ENCODE results near the gene C1orf141. TPM values are rescaled to one million over a fixed set of nuclear protein-coding genes. Genes with fewer than 3 reads are reported as not detected.
"Not testable (repeated sequence)": the region's sequence is repeated elsewhere in the genome, so short reads cannot be mapped to it uniquely, and the experiment has no call there.

The C1orf141 gene
- total and polyA plus RNA-seq, 2 experiments from 2014 or later = not detected

DNA sequence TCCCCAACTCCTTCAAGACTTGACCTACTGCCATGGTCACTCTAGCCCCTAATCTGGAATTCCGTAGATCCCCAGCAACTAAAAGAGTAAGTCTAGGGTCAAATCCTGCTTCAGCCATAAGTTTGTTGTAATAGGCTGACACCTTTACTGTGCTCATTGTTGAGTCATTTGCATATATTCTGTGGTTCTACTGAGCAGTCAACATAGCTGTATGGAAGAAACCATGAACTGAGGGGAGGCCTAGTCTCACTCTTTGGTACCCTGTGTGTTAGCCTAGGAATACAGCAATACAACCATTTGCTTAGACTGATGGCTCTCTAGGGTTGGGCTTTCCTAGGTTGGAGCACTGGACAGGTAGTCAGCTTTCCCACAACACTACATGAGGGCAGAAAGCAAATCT, 57.2 kb downstream of the C1orf141 start:
- no peak for DNase-seq (ENCODE audit: low read depth in 1 of 2, low spot score in 1 of 2)
- no peaks in the 10 kb centered on the region for H3K9me3 ChIP-seq (ENCODE audit: low read depth)
- H3K27ac ChIP-seq = no peak overlapping the region
- H3K4me3 ChIP-seq = no peak overlapping the region
- H3K27me3 ChIP-seq = no peaks in the 10 kb centered on the region
- H3K36me3 ChIP-seq = no peaks in the 10 kb centered on the region
- H3K4me1 ChIP-seq (ENCODE audit: low read depth) = no peaks in the 10 kb centered on the region
- TF ChIP-seq, protein P1, sequence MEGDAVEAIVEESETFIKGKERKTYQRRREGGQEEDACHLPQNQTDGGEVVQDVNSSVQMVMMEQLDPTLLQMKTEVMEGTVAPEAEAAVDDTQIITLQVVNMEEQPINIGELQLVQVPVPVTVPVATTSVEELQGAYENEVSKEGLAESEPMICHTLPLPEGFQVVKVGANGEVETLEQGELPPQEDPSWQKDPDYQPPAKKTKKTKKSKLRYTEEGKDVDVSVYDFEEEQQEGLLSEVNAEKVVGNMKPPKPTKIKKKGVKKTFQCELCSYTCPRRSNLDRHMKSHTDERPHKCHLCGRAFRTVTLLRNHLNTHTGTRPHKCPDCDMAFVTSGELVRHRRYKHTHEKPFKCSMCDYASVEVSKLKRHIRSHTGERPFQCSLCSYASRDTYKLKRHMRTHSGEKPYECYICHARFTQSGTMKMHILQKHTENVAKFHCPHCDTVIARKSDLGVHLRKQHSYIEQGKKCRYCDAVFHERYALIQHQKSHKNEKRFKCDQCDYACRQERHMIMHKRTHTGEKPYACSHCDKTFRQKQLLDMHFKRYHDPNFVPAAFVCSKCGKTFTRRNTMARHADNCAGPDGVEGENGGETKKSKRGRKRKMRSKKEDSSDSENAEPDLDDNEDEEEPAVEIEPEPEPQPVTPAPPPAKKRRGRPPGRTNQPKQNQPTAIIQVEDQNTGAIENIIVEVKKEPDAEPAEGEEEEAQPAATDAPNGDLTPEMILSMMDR (IDR thresholded peaks at IDR 0.05; ENCODE audit: low read depth, low read length) = no peak

DNA sequence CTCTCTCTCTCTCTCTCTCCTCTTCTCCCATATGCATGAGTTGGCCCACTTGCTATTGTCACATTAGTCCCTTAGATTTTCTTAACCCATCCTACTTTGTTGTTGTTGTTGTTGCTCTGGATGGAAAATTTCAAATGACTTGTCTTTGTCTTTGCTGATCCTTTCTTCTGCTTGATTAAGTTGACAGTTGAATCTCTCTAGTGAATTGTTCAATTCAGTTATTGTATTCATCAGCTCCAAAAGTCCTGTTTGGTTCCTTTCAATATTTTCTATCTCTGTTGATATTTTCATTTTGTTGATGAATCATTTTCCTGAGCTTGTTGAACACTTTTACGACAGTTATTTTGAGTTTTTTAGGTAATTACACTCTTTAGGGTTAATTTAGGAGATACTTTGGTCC, 62.0 kb downstream of the C1orf141 start:
- Histone ChIP-seq H3K4me1 (ENCODE audit: low read depth) (no peaks in the 10 kb centered on the region), H3K9me3 (ENCODE audit: low read depth) (no peaks in the 10 kb centered on the region), H3K36me3 (no peaks in the 10 kb centered on the region), H3K4me3 (no peak overlapping the region), H3K27me3 (no peaks in the 10 kb centered on the region), H3K27ac (no peak overlapping the region)
- TF ChIP-seq, protein P1 (IDR thresholded peaks at IDR 0.05; ENCODE audit: low read depth, low read length) = no peak
- no peak for DNase-seq (ENCODE audit: low read depth in 1 of 2, low spot score in 1 of 2)

DNA sequence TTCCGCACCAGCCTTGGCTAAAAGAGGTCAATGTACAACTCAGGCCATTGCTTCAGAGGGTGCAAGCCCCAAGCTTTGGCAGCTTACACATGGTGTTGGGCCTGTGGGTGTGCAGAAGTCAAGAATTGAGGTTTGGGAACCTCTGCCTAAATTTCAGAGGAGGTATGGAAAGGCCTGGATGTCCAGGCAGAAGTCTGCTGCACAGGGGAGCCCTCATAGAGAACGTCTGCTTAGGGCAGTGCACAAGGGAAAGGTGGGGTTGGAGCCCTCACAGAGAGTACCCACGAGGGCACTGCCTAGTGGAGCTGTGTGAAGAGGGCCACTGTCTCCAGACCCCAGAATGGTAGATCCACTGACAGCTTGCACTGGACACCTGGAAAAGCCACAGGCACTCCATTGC, 67.1 kb downstream of the C1orf141 start:
- H3K27me3 ChIP-seq; H3K9me3 ChIP-seq (ENCODE audit: low read depth); H3K36me3 ChIP-seq; H3K27ac ChIP-seq; DNase-seq (ENCODE audit: low read depth in 1 of 2, low spot score in 1 of 2); H3K4me1 ChIP-seq (ENCODE audit: low read depth); H3K4me3 ChIP-seq: not testable (repeated sequence)

DNA sequence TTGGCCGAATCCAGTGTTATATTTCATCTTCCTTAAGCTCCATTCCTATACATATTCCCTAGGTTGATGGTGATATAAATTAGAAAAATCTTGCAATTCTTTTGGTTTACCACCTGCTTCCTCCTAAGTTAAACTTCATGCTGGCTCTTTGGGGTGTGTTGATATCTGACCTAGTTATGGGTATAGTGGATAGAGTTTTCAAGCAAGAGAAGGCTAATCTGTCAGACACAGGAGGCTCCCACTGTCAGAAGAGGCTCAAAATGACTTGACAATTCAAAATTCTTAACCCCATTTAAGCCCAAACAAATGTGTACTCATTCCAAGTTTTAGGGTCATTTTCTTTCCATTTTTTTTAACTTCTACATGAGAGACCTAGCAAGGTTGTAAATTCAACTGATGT, 72.4 kb downstream of the C1orf141 start:
- Histone ChIP-seq H3K4me3 (no peak overlapping the region), H3K27ac (no peak overlapping the region), H3K36me3 (no peaks in the 10 kb centered on the region), H3K9me3 (ENCODE audit: low read depth) (no peaks in the 10 kb centered on the region), H3K4me1 (ENCODE audit: low read depth) (no peaks in the 10 kb centered on the region), H3K27me3 (no peaks in the 10 kb centered on the region)
- TF ChIP-seq, protein P1 (IDR thresholded peaks at IDR 0.05; ENCODE audit: low read depth, low read length) = no peak
- DNase-seq (ENCODE audit: low read depth in 1 of 2, low spot score in 1 of 2) = no peak

DNA sequence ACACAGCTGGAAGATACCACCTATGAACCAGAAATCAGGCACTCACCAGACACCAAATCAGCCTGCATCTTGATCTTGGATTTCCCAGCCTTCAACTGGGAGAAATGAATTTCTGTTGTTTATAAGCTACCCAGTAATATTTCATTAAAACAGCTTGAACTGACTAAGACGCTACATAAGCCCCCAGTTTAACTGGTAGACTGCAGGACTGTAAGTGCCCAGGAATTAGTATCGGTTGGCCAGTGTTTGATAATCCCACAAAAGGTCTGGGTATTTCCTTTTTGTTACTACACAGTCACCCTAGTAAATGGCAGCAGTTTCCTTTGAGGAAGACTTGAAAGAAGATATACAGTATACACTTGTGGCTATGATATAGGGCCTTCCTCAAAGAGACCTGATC, 73.5 kb downstream of the C1orf141 start:
- H3K36me3 ChIP-seq = no peaks in the 10 kb centered on the region
- no peaks in the 10 kb centered on the region for H3K9me3 ChIP-seq (ENCODE audit: low read depth)
- H3K4me3 ChIP-seq = no peak overlapping the region
- no peaks in the 10 kb centered on the region for H3K27me3 ChIP-seq
- TF ChIP-seq, protein P1 (IDR thresholded peaks at IDR 0.05; ENCODE audit: low read depth, low read length) = no peak
- no peak overlapping the region for H3K27ac ChIP-seq
- DNase-seq (ENCODE audit: low read depth in 1 of 2, low spot score in 1 of 2) = no peak
- no peaks in the 10 kb centered on the region for H3K4me1 ChIP-seq (ENCODE audit: low read depth)

DNA sequence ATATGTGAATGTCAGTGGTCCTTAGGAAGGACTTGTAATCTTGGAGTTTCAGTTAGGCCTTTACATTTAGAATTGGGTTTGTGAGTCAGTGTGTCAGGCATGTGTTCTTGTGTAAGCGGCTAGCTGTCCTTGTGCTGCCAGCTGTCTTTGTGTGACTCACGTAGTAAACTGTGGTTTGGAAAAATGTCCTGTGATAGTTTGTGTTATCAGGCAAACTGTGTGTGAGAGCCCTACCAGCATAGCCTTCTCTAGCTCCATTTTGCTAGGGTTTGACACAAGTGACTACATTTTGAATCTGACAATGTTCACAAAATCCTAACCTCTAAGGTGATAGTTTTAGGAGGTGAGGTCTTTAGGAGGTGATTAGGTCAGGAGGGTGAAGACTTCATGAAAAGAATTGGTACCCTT, 74.0 kb downstream of the C1orf141 start:
- Histone ChIP-seq H3K27me3 (no peaks in the 10 kb centered on the region), H3K4me1 (ENCODE audit: low read depth) (no peaks in the 10 kb centered on the region), H3K36me3 (no peaks in the 10 kb centered on the region), H3K27ac (no peak overlapping the region), H3K9me3 (ENCODE audit: low read depth) (no peaks in the 10 kb centered on the region), H3K4me3 (no peak overlapping the region)
- TF ChIP-seq, protein P1 (IDR thresholded peaks at IDR 0.05; ENCODE audit: low read depth, low read length) = no peak
- peak in 1 of 2 donors; percentile 98 for DNase-seq (ENCODE audit: low read depth in 1 of 2, low spot score in 1 of 2)

All from cardiac muscle cell (in vitro differentiated cells and primary cell).